Hepatocyte (in vitro differentiated cells): Measurements from ENCODE around the gene BRD3OS. TPM values are rescaled to one million over a fixed set of nuclear protein-coding genes. Genes with fewer than 3 reads are reported as not detected.

ENCODE experiments used
- DNase-seq: peaks from one replicate; pipeline ENCODE4 v3.0.0-alpha.2; 2016; ENCODE audit warnings: low spot score
- H2AFZ ChIP-seq: fragments of 200-600 bp; sonication (generic); 2 replicates; pipeline ENCODE4 v1.6.0; 2016; ENCODE audit warnings: antibody characterized with exemption, mild to moderate bottlenecking
- H3K27ac ChIP-seq: fragments of 200-600 bp; sonication (generic); 2 replicates; pipeline ENCODE4 v1.5.1; 2016; ENCODE audit warnings: mild to moderate bottlenecking
- H3K27me3 ChIP-seq: fragments of 200-600 bp; sonication (generic); 2 replicates; pipeline ENCODE4 v1.6.1; 2016
- H3K36me3 ChIP-seq: fragments of 200-600 bp; sonication (generic); replicated peaks from 2 replicates; pipeline ENCODE4 v1.5.1; 2016; ENCODE audit warnings: low read depth; ENCODE audit not compliant: insufficient read depth
- H3K4me1 ChIP-seq: fragments of 200-600 bp; sonication (generic); 2 replicates; pipeline ENCODE4 v1.5.1; 2016; ENCODE audit warnings: mild to moderate bottlenecking, moderate library complexity; ENCODE audit not compliant: insufficient read depth
- H3K4me2 ChIP-seq: fragments of 200-600 bp; sonication (generic); 2 replicates; pipeline ENCODE4 v1.6.0; 2016
- H3K4me3 ChIP-seq: fragments of 200-600 bp; sonication (generic); 2 replicates; pipeline ENCODE4 v1.5.1; 2016; ENCODE audit warnings: mild to moderate bottlenecking
- H3K79me2 ChIP-seq: fragments of 200-600 bp; sonication (generic); 2 replicates; pipeline ENCODE4 v1.6.0; 2017; ENCODE audit warnings: mild to moderate bottlenecking
- H3K9me2 ChIP-seq: fragments of 200-600 bp; sonication (generic); replicated peaks from 2 replicates; pipeline ENCODE4 v1.6.0; 2017; ENCODE audit warnings: mild to moderate bottlenecking; ENCODE audit not compliant: insufficient read depth
- H3K9me3 ChIP-seq: fragments of 200-600 bp; sonication (generic); 2 replicates; pipeline ENCODE4 v1.5.1; 2016; ENCODE audit warnings: low read depth, mild to moderate bottlenecking
- H4K20me1 ChIP-seq: fragments of 200-600 bp; sonication (generic); 2 replicates; pipeline ENCODE4 v1.6.0; 2016; ENCODE audit warnings: mild to moderate bottlenecking; ENCODE audit not compliant: insufficient read depth, poor library complexity, severe bottlenecking
- CTCF ChIP-seq: fragments of 200-600 bp; sonication (generic); IDR thresholded peaks from 2 replicates; pipeline ENCODE4 v1.5.1; 2016; ENCODE audit warnings: antibody characterized with exemption, mild to moderate bottlenecking; ENCODE audit not compliant: poor library complexity
- EZH2 ChIP-seq: fragments of 200-600 bp; sonication (generic); IDR thresholded peaks from 2 replicates; pipeline ENCODE4 v1.6.1; 2016; ENCODE audit warnings: antibody characterized with exemption, mild to moderate bottlenecking, borderline replicate concordance
- EZH2phosphoT487 ChIP-seq: fragments of 200-600 bp; sonication (generic); IDR thresholded peaks from one replicate; pipeline ENCODE4 v1.6.1; 2018; ENCODE audit warnings: antibody characterized with exemption, mild to moderate bottlenecking, low read depth, moderate library complexity; ENCODE audit not compliant: unreplicated experiment, severe bottlenecking
- WGBS: methylation state at CpG from one replicate; pipeline ENCODE4 v1.1.6; 2016; ENCODE audit warnings: low lambda C conversion rate; ENCODE audit errors: missing lambda C conversion rate; 5-methylcytosine and 5-hydroxymethylcytosine counted together
- polyA plus RNA-seq: library from polyadenylated mRNA; unstranded; fragments of >200 nt; fragmentation: Nextera tagmentation; extraction: Ambion mirVana; gene quantifications from 2 replicates; pipeline ENCODE4 v1.2.1, GENCODE V29; 2016
- total RNA-seq: library from RNA; depleted of rRNA; stranded (reverse); fragments of >200 nt; gene quantifications from 2 replicates; pipeline ENCODE4 v1.2.3, GENCODE V29; 2014

Gene BRD3OS
- total and polyA plus RNA-seq, 2 experiments from 2014 or later = 13.4 to 14.9 TPM

- Histone ChIP-seq H3K27ac (peak overlapping the region; percentile 75), H3K4me1 (peaks cover 46% of the 10 kb centered on the region), H3K9me3 (no peaks in the 10 kb centered on the region), H3K9me2 (no peaks in the 10 kb centered on the region), H3K4me2 (peak overlapping the region; percentile 63), H4K20me1 (peaks cover 86% of the 10 kb centered on the region), H3K4me3 (no peak overlapping the region), H3K36me3 (no peaks in the 10 kb centered on the region), H3K79me2 (peaks cover 100% of the 10 kb centered on the region), H2AFZ (no peak overlapping the region), H3K27me3 (no peaks in the 10 kb centered on the region)
- no peak for TF ChIP-seq EZH2phosphoT487
- no peak for TF ChIP-seq EZH2
- no peak for DNase-seq
- WGBS = 81% methylated on average over 16 of the region's 16 CpGs
These were observed 46.4 kb upstream of the BRD3OS start for GRCh38 chr9:133978899-133979272.

GRCh38 chr9:133979273-133979920, 45.9 kb upstream of the BRD3OS start:
- Histone ChIP-seq H3K27me3 (no peaks in the 10 kb centered on the region), H3K4me1 (peaks cover 42% of the 10 kb centered on the region), H3K27ac (peak overlapping the region; percentile 75), H3K36me3 (no peaks in the 10 kb centered on the region), H2AFZ (no peak overlapping the region), H3K4me3 (no peak overlapping the region), H3K9me2 (no peaks in the 10 kb centered on the region), H3K4me2 (peak overlapping the region; percentile 63), H3K9me3 (no peaks in the 10 kb centered on the region), H3K79me2 (peaks cover 100% of the 10 kb centered on the region), H4K20me1 (peaks cover 87% of the 10 kb centered on the region)
- TF ChIP-seq EZH2 = no peak
- TF ChIP-seq EZH2phosphoT487 = no peak
- peak; percentile 46 for DNase-seq
- 45% methylated on average over 34 of the region's 37 CpGs for WGBS

GRCh38 chr9:133979921-133980863, 45.1 kb upstream of the BRD3OS start:
- TF ChIP-seq EZH2phosphoT487 = no peak
- TF ChIP-seq CTCF = no peak
- no peak for TF ChIP-seq EZH2
- WGBS = 84% methylated on average over 22 of the region's 22 CpGs
- H3K4me1 ChIP-seq = peaks cover 42% of the 10 kb centered on the region
- peaks cover 84% of the 10 kb centered on the region for H4K20me1 ChIP-seq
- H3K27me3 ChIP-seq = no peaks in the 10 kb centered on the region
- no peak overlapping the region for H3K4me3 ChIP-seq
- peak overlapping the region; percentile 75 for H3K27ac ChIP-seq
- no peak overlapping the region for H2AFZ ChIP-seq
- H3K79me2 ChIP-seq = peaks cover 100% of the 10 kb centered on the region
- no peaks in the 10 kb centered on the region for H3K36me3 ChIP-seq
- no peaks in the 10 kb centered on the region for H3K9me2 ChIP-seq
- no peaks in the 10 kb centered on the region for H3K9me3 ChIP-seq
- no peak for DNase-seq
- H3K4me2 ChIP-seq = peak overlapping the region; percentile 63

GRCh38 chr9:133980864-133981588, 44.3 kb upstream of the BRD3OS start:
- Histone ChIP-seq H3K9me3 (no peaks in the 10 kb centered on the region), H4K20me1 (peaks cover 83% of the 10 kb centered on the region), H3K79me2 (peaks cover 100% of the 10 kb centered on the region), H2AFZ (no peak overlapping the region), H3K4me2 (no peak overlapping the region), H3K27ac (no peak overlapping the region), H3K9me2 (no peaks in the 10 kb centered on the region), H3K4me3 (no peak overlapping the region), H3K27me3 (no peaks in the 10 kb centered on the region), H3K4me1 (peaks cover 42% of the 10 kb centered on the region), H3K36me3 (no peaks in the 10 kb centered on the region)
- DNase-seq = no peak
- WGBS = 92% methylated on average over 25 of the region's 25 CpGs
- no peak for TF ChIP-seq EZH2
- no peak for TF ChIP-seq EZH2phosphoT487
- no peak for TF ChIP-seq CTCF
